ENCODE data around the gene PROSER1.

Gene PROSER1

DNA sequence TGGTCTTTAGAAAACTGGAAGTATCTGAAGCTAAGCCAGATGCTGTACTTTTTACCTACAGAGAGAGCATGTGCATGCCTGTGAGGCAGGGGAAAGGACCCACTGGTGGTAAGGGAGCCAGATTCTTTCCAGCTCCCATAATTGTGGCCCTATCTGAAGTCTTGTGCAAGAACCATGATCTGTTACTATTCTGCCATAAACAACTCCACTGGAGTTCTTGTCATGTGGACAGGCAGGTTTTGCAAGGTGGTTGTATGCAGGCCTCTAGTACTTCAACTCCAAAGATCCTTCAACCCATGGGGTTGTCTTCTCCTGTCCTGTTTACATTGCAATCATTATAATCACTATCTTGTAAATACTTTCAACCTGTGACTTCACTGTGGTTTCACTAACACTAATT lies 14.1 kb downstream of the PROSER1 start:
- peak in 1 of 3 experiments; percentile 22 for DNase-seq

DNA sequence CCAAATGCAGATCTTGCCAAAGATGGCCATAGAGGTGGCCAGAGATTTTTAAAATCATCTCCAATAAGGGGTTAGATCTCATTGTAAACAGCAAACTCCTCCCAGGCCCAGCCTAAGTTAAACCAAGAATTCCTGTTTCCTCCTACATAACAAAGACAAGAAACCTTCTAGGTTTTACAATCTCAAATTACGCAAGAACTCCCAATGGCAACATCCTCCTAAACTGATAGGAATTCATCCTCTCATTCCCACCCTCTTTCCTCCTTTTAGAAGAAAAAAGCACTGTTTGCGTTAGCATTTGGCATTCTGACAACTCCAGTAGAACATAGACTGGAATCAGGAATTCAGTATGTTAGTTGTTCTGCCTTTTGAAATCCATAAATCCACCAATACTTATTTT lies 14.6 kb downstream of the PROSER1 start:
- DNase-seq: no peak

DNA sequence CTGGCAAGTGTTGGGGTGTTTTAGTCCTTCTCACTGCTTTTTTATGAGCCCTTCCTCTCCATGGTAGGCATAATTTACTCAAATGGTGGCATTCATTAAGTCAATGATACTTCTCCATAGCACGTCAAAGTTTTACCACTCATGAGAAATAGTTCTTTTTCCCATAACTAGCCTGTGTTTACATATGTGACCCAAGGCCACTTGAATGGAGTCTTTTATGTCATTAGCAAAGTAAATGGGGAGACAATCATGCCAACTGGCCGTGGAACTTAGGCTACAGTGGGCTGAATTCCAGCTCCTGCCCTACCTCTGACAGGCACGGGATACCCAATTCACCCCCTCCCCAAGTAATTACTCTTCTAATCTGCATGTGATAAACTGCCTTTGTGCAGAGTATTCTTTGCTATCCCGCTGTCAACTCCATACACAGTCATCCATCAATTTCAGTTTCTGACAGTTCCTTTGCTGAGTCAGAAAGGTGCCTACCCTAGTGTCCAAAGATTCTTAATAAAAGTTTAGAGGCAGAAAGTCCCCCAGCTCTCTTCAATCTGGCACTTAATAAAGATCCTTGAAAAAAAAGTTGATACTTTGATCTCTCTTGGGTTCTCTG lies 16.9 kb downstream of the PROSER1 start:
- DNase-seq: no peak

DNA sequence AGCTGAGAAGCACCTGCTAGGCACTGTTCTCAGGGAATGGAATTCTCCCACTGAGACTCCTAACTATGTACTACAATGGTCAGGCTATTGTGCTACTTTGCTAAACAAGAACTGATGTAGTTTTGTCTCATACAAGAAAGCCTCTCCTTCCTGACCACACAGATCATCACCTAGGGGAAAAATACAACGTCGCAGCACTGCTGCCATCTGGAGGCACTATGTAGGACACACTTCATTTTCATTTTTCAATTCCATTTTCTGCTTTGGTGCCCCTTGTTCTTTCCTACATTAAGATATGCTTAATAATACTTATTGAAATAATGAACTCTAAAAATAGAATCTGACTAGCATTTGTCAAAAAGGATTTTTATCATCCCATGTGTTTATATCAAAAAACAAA lies 21.1 kb downstream of the PROSER1 start:
- peak in 2 of 3 experiments; percentile 10 to 55 for DNase-seq

DNA sequence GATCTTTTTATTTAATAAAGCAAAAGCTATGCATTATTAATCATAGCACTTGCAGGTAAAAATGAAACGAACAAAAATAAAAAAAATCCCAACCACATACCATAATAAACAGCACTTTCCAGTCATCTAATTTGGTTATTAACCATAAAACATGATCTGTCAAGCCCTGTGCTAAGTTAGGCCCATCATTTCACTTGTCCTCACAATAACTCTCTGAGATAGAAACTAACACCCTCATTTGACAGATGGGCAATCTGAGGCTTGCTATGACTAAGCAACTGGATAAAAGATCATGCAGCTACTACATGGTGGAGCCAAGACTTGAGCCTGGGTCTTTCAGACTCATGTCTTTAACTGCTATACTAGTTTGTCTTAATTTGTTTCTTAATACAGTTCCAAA lies 21.8 kb downstream of the PROSER1 start:
- no peak for DNase-seq

DNA sequence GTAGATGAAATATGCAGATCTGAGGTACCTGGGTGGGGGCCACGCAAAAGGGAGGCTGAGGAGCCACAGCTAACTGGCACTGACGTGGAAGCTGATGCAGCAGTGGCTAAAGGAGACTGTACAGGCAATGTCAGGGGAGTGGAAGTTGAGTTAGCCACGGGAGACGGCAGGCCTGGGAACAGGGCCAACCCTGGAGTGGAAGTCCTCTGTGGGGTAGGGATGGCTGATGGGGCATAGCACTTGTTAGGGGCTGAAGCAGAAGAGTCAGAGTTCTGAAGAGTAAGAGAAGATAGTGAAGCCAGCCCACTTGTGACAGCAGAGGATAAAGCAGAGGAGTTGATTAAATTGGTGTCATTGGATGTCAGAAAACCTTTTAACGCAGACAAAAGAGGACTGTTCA lies 24.4 kb downstream of the PROSER1 start:
- no peak for DNase-seq

DNA sequence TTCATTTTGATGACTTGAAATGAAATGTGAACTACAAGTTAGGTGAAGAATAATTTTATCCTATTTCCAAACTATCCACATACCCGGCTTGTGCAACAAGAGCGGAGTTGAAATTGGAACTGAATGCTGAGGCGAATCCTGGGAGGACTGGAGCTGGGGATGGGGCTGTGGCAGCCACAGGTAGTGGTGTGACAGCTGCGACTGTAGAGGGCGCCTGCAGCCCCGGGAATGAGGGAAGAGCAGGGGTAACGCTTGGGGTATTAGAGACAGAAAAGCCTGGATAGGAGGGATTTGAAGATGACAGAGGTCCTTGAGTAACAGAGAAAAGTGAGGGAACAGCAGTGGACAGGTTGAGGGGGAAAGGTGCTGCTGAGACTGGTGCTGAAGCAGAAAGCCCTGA lies 25.3 kb downstream of the PROSER1 start:
- no peak for DNase-seq

DNA sequence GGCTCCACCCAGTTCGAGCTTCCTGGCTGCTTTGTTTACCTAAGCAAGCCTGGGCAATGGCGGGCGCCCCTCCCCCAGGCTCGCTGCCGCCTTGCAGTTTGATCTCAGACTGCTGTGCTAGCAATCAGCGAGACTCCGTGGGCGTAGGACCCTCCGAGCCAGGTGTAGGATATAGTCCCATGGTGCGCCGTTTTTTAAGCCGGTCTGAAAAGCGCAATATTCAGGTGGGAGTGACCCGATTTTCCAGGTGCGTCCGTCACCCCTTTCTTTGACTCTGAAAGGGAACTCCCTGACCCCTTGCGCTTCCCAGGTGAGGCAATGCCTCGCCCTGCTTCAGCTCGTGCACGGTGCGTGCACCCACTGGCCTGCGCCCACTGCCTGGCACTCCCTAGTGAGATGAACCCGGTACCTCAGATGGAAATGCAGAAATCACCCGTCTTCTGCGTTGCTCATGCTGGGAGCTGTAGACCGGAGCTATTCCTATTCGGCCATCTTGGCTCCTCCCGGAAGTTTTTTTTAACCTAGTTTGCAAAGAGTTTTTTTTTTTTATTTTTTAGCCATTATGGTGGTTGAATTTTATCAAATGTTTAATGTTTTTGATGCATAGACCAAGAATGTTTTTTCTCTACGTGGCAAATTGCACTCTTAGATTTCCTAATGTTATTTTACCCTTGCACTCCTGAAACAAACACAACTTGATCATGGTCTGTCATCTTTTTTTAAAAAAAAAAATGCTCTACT lies 31.3 kb downstream of the PROSER1 start:
- DNase-seq: peak in 2 of 3 experiments; percentile 6 to 25

DNA sequence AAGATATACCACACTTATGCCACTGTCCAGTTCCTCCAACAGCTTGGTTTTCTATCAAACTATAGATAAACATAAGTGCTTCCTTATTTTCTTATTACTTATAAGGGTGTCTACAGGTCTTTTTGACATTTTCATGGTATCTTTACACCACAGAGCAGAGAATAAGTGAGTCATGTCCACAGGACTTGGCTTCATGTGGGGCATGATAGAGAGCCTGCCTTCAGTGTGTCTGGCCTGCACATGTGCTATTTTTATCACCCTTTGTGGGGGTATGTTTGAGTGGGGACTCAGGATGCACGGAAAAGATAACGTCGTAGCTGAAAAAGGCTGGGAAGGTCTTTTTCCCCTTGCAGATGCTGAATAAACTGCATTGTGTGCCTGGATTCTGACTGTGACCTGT lies 39.1 kb downstream of the PROSER1 start:
- DNase-seq: no peak

DNA sequence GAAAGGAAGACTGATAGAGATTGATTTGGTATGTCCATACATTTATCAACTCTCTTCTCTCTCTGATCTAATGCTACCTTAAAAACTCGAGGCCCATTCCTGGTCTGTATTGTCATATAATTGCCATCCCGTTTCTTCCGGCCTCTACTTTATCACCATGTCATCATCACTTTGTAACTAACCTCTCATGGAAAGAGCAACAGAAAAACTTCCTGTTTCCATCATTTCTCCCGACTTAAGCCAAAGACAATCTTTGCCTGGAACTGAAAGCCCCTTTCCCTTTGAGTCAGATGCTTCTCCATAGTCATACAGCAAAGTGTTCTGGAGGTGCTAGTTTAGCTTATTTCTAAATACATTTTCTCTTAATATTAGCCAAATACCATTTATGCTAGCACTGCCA lies 44.5 kb downstream of the PROSER1 start:
- no peak for DNase-seq

DNA sequence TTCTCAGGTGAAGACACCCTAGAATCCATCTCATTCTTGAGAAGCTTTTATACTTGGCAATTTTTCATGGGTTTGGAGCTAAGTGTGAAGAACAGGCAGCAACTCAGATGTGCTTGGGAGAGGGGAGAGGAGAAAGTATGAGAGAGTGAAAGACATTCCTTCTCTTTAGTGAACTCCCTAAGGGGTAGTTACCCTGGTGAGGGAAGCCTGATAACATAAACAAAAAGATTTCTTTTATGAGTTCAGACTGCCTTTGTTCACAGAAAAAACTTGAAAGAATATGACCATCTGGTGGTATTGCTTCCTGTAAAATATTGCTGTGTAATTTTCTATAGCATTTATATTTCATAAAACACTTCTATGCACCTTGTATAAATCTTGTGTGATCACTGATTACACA lies 47.2 kb downstream of the PROSER1 start, which contains the start of gene STOML3:
Gene STOML3 (minus strand): TSS at position 139 of the 400 bp plus-strand sequence. CDS start 110 bp downstream, at position 29.
- DNase-seq: no peak

DNA sequence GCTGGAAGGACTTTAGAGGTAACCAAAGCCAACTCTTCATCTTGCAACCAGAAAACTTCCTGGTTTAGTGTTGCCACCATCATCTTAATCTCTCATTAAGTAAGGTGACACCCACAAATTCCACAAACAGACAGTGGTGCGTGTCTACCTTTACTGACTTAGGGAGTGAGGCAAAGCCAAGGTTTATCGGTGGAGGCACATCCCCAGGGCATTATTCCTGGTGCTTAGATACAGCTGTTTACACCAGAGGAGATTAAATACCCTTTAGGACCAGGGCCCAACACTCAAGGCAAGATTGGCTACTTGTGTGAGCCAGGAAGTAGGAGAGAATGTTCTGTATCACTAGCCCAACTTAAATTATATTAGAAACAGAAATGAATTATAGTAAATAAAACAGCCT lies 56.8 kb downstream of the PROSER1 start:
- peak in 1 of 3 experiments; percentile 58 for DNase-seq

DNA sequence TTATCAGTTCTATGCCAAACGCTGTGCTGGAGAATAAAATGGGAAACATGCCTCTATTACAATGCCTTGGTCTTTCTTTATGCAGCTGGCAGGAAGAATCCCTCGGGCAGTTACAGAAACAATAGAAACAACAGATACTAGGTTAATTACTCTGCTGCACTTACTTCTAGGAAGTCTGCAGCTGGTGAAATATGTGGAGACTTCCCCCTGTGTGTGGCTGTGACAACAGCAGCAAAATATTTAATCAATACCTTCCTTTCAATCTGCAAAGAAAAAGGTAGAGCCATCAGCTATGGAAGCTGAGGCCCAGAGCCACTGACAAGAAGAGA lies 57.2 kb downstream of the PROSER1 start:
- DNase-seq: peak in 2 of 3 experiments; percentile 13 to 64

DNA sequence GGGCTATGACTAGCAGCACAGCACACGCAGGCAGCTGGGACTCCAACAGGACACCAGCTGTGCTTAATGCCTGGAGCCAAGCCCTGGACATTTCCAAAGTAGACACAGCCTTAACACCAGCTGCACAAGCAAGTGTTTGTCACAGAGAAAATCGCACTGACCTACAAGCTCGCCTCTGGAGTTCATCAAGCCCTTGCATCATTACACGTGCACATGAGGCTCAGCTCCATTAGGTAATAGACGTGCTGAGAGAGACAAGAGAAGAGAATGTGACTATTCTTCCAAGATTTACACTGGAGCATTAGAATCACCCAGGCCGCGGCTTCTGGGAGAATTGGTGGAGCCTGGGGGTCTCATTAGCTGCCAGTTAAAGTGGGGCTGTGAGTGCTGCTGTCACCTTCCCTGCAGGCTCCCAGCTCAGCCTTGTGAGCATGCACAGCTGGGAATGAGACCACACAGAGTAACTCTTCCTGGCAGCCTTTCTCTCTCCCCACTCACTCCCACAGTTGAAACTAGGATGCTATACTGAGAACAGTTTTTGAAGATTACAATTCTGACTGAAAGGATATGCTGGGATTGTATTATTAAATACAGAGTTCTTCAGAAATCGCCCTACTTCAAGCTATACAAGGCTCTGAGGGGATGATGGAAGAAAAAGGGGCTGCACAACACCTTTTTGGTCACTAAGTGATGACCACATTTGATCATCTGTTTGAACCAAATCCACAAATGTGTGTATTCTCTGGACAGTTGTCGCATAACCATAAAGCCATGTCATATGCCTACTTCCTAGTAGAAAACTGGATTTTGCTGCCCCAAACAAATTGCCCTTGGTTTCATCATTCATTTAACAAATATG lies 57.8 kb downstream of the PROSER1 start:
- DNase-seq: peak in 2 of 3 experiments; percentile 59 to 85

DNA sequence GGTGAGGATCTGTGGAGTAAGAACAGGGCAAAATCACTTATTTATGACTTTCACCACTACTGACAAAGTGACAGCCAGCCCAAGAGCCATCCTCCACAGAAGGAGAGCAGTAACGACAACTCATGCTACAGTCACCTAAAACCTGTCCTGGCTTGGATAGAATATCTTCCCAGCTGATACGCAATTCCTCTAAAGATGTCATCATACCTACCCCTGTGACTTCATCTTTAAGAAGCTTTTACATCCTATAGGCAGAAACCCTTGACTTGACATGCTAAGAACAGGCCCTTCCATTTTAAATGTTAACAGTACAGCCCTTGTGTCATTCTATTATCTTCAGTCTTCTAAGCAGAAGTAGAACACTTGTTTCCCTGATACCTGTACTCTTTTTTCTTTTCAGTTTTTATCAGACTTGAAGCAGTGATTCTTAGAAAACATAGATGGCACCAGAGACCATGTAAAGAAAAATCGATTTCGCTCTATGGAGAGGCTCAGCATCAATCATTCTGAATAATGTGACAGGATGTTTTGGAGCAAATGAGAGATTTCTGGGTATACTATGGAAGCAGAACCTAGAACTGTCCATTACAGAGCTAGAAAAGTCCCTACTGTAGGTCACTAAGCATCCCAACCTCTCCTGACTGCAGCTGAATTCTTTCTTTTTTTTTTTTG lies 67.4 kb downstream of the PROSER1 start:
- DNase-seq: peak in 1 of 3 experiments; percentile 10

DNA sequence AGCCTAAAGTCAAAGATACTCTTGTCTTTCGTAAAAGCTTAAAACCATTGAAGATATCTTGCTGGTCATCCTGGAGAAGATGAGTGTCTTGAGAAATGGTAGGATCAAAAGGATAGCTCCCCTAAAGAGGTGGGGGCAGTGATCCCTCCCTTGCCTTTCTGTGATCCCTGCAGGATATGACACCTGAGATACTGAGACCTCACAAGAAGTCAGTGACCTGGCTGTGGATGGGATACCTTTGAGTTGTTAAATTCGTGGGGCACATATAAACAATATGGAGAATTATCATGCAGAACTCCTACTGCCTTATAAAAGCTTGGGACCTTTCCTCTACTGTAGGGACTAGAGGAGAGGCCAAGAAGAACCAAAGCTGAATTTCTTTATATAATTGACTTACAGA lies 68.7 kb downstream of the PROSER1 start:
- no peak for DNase-seq

DNA sequence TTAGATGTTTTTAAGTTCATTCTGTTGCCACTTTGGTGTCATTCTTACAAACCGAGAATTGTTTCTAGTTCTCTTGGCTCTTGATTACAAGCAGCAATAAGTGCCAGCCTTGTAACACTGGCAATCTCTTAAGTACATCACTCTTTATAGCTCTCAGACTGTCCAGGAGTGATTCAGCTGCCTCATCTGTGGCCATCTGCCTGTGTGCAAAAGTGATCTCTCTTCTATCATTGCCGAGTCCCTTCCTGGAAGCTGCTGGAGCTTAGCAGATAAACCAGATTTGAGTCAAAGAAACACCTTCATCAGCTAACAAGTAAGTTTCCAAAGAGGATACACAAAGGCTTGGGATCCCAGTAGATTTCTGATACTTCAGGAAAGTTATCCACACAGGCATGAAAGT lies 70.4 kb downstream of the PROSER1 start:
- no peak for DNase-seq

DNA sequence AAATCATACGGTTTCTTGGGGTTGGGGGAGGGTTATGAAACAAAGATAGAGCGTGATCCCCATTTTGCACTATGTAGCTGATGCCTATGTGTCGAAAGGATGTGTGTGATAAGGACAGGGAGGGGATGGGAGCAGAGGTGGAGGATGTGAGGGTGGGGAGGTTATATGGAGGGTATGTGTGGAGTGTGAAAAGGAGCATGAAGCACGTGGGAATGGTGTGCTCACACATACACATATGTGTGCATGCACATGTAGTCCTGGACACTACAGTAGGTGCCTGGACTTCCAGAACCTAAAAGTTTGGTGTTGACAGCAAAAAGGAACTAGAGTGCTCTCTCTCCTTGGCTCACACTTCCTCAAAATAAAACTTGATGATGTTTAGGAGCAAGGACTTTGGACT lies 72.6 kb downstream of the PROSER1 start:
- no peak for DNase-seq

DNA sequence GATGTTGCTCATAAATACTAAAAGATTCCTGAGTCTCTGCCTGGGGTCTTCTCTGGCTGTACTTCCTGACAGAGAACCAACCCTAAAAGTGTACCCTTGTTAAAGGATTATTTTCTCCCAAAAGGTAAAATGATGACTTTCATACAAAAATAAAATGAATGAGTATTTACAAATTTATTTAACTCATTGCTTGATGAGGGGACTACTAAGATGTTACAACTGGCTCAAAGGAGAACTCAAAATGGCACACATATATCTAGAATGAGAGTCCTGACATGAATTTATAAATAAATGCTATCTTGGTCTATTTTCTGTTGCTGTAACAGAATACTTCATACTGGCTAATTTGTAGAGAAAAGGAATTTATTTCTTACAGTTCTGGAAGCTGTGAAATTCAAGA lies 77.7 kb downstream of the PROSER1 start:
- DNase-seq: no peak
